GM12875 (cell line): ENCODE data around the gene LYPD4.

ENCODE experiments used
- H3K4me3 ChIP-seq: one replicate; pipeline ENCODE4 v1.5.1; 2011; ENCODE audit warnings: low read depth, low read length, control low read depth
- CTCF ChIP-seq: IDR thresholded peaks from 2 replicates; pipeline ENCODE4 v1.5.1; 2011; ENCODE audit warnings: low read depth, mild to moderate bottlenecking, control low read depth, inconsistent platforms, low read length, moderate library complexity, borderline replicate concordance; ENCODE audit not compliant: insufficient read depth

The LYPD4 gene

DNA sequence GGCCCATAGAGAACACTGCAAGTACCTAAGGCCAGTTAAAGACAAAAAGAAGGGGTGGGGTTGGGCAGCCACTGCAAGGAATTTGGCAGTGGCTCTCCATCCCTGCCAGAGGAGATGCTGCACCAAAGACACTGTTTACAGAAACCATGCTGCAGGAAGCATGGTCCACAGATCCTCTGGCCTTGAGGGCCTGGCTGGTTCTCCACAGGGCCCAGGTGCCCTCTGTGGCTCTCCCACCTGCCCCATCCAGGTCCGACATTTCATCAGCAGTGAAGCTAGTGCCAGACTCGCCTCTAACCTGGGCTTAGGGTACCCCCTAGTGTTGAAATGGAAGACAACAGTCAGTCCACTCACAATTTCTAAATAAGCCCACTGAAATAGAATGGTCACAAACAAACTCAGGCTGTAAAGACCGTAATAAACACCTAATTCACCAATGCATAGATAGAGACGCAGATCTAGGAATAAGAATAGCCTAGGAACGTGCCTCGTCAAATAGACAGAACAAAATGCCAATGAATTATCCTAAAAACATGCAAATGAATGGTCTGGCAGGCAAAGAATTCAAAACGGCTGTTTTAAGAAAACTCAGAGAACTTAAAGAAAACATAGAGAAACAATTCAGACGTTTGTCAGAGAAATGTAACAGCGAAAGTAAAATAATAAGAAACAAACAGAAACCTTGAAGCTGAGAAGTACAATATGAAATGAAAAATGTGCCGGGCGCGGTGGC lies 23.3 kb downstream of the LYPD4 start:
- no peak overlapping the region for H3K4me3 ChIP-seq
- TF ChIP-seq CTCF, result peak; percentile 67

DNA sequence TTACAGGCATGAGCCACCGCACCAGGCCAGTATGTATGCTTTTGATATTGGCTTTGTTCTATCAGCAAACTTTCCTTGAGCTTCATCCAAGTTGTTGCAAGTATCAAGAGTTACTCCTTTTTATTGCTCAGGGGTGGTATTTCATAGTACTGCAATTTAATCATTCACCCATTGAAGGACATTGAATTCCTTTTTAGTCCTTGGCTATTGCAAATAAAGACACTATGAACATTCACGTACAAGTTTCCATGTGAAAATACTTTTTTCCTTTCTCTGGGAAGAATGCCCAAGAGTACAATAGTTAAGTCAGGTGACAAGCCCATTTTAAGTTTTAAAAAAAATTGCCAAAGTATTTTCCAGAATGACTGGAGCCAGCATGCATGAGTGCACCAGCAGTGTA lies 27.7 kb downstream of the LYPD4 start:
- H3K4me3 ChIP-seq, result no peak overlapping the region
- no peak for TF ChIP-seq CTCF

GRCh38 chr19:41815301-41815700 lies 29.2 kb downstream of the LYPD4 start:
- TF ChIP-seq CTCF, result no peak
- H3K4me3 ChIP-seq, result no peak overlapping the region

GRCh38 chr19:41813911-41814310 lies 30.6 kb downstream of the LYPD4 start:
- no peak overlapping the region for H3K4me3 ChIP-seq
- TF ChIP-seq CTCF, result no peak

DNA sequence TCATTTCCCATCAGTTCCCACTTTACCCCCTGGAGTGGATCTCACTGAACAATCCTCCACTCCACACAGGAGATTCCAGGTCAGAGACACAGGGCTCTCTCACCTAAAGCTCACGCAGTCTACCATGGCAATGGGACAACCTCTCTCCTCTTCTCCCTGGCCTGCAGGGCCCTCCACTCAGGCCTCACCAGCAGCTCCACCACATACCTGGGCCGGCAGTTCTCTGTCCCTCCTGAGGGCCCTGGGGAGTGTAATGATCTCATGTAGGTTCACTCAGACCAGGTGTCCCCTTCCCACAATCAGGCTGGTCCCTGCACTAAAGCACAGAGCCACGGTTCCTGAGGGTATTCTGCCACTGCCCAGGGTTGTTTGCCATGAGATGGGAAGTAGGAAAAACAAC lies 32.5 kb downstream of the LYPD4 start:
- no peak for TF ChIP-seq CTCF
- no peak overlapping the region for H3K4me3 ChIP-seq

GRCh38 chr19:41811036-41811435 lies 33.4 kb downstream of the LYPD4 start:
- TF ChIP-seq CTCF, result no peak

DNA sequence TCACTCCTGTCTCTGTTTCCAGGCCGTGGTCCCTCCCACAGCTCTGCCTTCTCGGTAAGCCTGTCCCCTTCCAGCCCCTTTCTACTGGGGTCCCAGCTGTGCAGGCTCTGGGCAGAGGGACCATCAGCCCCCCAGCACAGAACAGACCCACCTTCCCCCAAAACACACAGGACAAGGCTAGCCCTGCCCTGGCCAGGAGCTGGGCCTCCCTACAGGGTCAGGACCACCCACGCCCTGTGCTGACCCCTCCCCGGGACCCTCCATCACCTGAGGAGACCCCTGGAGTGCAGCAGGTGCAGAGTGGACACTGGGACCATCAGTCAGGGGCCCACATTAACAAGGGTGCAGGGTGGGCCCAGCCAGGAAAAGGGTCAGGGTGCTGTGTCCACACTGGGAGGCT lies 34.2 kb downstream of the LYPD4 start:
- no peak for TF ChIP-seq CTCF

More at GRCh38 chr19:41811036-41811435, 33.4 kb downstream of the LYPD4 start:
- no peak overlapping the region for H3K4me3 ChIP-seq

More for the DNA sequence above, 34.2 kb downstream of the LYPD4 start:
- H3K4me3 ChIP-seq, result no peak overlapping the region
